Uterus (tissue), 4 donors: ENCODE data around the gene DTNBP1. TPM values are rescaled to one million over a fixed set of nuclear protein-coding genes. Genes with fewer than 3 reads are reported as not detected.
A peak's percentile ranks its signal among the peaks of the same experiment; 100 is the strongest.

Source experiments
- DNase-seq, 2 donors: peaks; one replicate each; pipeline ENCODE4 v3.0.0-alpha.2; 2019 to 2020
- H3K27ac ChIP-seq, 2 donors: fragments of 200-600 bp; sonication (generic); 1 replicate in 1 of 2; 2 replicates in 1 of 2; pipeline ENCODE4 v1.5.1; 2016 to 2018
- H3K27me3 ChIP-seq, 2 donors: fragments of 200-600 bp; sonication (generic); one replicate each; pipeline ENCODE4 v1.5.1; 2018 to 2019; ENCODE audit warnings: control low read depth in 1 of 2
- H3K36me3 ChIP-seq, 2 donors: fragments of 200-600 bp; sonication (generic); one replicate each; pipeline ENCODE4 v1.5.1; 2019; ENCODE audit warnings: control low read depth in 1 of 2
- H3K4me1 ChIP-seq, 2 donors: fragments of 200-600 bp; sonication (generic); one replicate each; pipeline ENCODE4 v1.5.1; 2018 to 2019; ENCODE audit warnings: control low read depth in 1 of 2
- H3K4me3 ChIP-seq, 2 donors: fragments of 200-600 bp; sonication (generic); 1 replicate in 1 of 2; 2 replicates in 1 of 2; pipeline ENCODE4 v1.5.1; 2018 to 2019; ENCODE audit warnings: mild to moderate bottlenecking in 1 of 2
- H3K9me3 ChIP-seq, 2 donors: fragments of 200-600 bp; sonication (generic); one replicate each; pipeline ENCODE4 v1.5.1; 2019; ENCODE audit warnings: control low read depth in 1 of 2
- CTCF ChIP-seq, 4 experiments: fragments of 200-600 bp in 2 of 4; fragments of 450-650 bp in 2 of 4; sonication (generic) in 2 of 4; IDR thresholded peaks; one replicate each; pipeline ENCODE4 v1.5.1; 2016 to 2019; ENCODE audit warnings: antibody characterized with exemption in 4 of 4, mild to moderate bottlenecking in 2 of 4, moderate library complexity in 1 of 4
- POLR2A ChIP-seq, 2 donors: fragments of 450-650 bp; IDR thresholded peaks; one replicate each; pipeline ENCODE4 v1.6.1; 2016; ENCODE audit warnings: antibody characterized with exemption in 2 of 2, mild to moderate bottlenecking in 1 of 2, moderate library complexity in 1 of 2
- intact Hi-C: fragments of 100-400 bp; cut with DNase I; formaldehyde crosslinking; loops from one replicate; pipeline ENCODE4 v1.15.1; 2023; ENCODE audit warnings: low total_unique reads
- total RNA-seq, 4 donors: library from RNA; depleted of rRNA in 3 of 4; stranded (reverse); fragments of >200 nt in 3 of 4; gene quantifications; one replicate each; pipeline versions ENCODE4 v1.1.0 to v1.2.4, GENCODE V29; 2014 to 2023
- donor health status: DM: yes; HTN: yes; CAD: no.

DTNBP1 gene
- total RNA-seq, 4 donors from 2014 or later: 1.8 to 19.8 (median 9.0) TPM; not detected in 1

GRCh38 chr6:15682965-15683822 lies 20.4 kb upstream of the DTNBP1 start:
- Histone ChIP-seq H3K9me3 (no peaks in the 10 kb centered on the region), H3K36me3 (no peaks in the 10 kb centered on the region), H3K27me3 (no peaks in the 10 kb centered on the region), H3K4me1 (no peaks in the 10 kb centered on the region), H3K4me3 (no peak overlapping the region), H3K27ac (no peak overlapping the region)
- DNase-seq: no peak
- TF ChIP-seq CTCF (IDR thresholded peaks at IDR 0.05): no peak
- TF ChIP-seq POLR2A (IDR thresholded peaks at IDR 0.05): no peak
- intact Hi-C loops: no loop called here

- H3K4me3 ChIP-seq: no peak overlapping the region
- H3K27ac ChIP-seq: no peak overlapping the region
- TF ChIP-seq POLR2A (IDR thresholded peaks at IDR 0.05): no peak
- no peak for TF ChIP-seq CTCF (IDR thresholded peaks at IDR 0.05)
Measured at GRCh38 chr6:15681946-15682345, 19.1 kb upstream of the DTNBP1 start.

GRCh38 chr6:15678514-15678913 lies 15.7 kb upstream of the DTNBP1 start:
- no peaks in the 10 kb centered on the region for H3K4me1 ChIP-seq
- no peak for DNase-seq
- H3K9me3 ChIP-seq: no peaks in the 10 kb centered on the region
- H3K27me3 ChIP-seq: no peaks in the 10 kb centered on the region
- no peak overlapping the region for H3K27ac ChIP-seq
- H3K4me3 ChIP-seq: no peak overlapping the region
- no peaks in the 10 kb centered on the region for H3K36me3 ChIP-seq
- intact Hi-C loops: no loop called here
- TF ChIP-seq CTCF (IDR thresholded peaks at IDR 0.05) (no peak), POLR2A (IDR thresholded peaks at IDR 0.05) (no peak)

More at GRCh38 chr6:15681946-15682345, 19.1 kb upstream of the DTNBP1 start:
- H3K36me3 ChIP-seq: no peaks in the 10 kb centered on the region
- no peaks in the 10 kb centered on the region for H3K27me3 ChIP-seq
- H3K9me3 ChIP-seq: no peaks in the 10 kb centered on the region
- DNase-seq: no peak
- intact Hi-C loops: no loop called here
- no peaks in the 10 kb centered on the region for H3K4me1 ChIP-seq

GRCh38 chr6:15677822-15678221 lies 15.0 kb upstream of the DTNBP1 start:
- no peak overlapping the region for H3K27ac ChIP-seq
- H3K4me1 ChIP-seq: no peaks in the 10 kb centered on the region
- H3K36me3 ChIP-seq: no peaks in the 10 kb centered on the region
- no peaks in the 10 kb centered on the region for H3K9me3 ChIP-seq
- H3K4me3 ChIP-seq: no peak overlapping the region
- intact Hi-C loops: no loop called here
- DNase-seq: no peak
- H3K27me3 ChIP-seq: no peaks in the 10 kb centered on the region
- TF ChIP-seq CTCF (IDR thresholded peaks at IDR 0.05) (no peak), POLR2A (IDR thresholded peaks at IDR 0.05) (no peak)

- H3K9me3 ChIP-seq: no peaks in the 10 kb centered on the region
- intact Hi-C loops: no loop called here
- peak overlapping the region in 1 of 2 donors; percentile 21 for H3K27ac ChIP-seq
- TF ChIP-seq POLR2A (IDR thresholded peaks at IDR 0.05): no peak
- no peak for TF ChIP-seq CTCF (IDR thresholded peaks at IDR 0.05)
- no peaks in the 10 kb centered on the region for H3K36me3 ChIP-seq
- H3K27me3 ChIP-seq: no peaks in the 10 kb centered on the region
- no peaks in the 10 kb centered on the region for H3K4me1 ChIP-seq
- H3K4me3 ChIP-seq: no peak overlapping the region
- no peak for DNase-seq
Measured at GRCh38 chr6:15675536-15676220, 12.8 kb upstream of the DTNBP1 start.
